HK-2 (cell line): ENCODE results near the gene CSF1R.

Experiments used
- DNase-seq: peaks from one replicate; pipeline ENCODE4 v3.0.0-alpha.2; 2018; ENCODE audit not compliant: unreplicated experiment

CSF1R gene

DNA sequence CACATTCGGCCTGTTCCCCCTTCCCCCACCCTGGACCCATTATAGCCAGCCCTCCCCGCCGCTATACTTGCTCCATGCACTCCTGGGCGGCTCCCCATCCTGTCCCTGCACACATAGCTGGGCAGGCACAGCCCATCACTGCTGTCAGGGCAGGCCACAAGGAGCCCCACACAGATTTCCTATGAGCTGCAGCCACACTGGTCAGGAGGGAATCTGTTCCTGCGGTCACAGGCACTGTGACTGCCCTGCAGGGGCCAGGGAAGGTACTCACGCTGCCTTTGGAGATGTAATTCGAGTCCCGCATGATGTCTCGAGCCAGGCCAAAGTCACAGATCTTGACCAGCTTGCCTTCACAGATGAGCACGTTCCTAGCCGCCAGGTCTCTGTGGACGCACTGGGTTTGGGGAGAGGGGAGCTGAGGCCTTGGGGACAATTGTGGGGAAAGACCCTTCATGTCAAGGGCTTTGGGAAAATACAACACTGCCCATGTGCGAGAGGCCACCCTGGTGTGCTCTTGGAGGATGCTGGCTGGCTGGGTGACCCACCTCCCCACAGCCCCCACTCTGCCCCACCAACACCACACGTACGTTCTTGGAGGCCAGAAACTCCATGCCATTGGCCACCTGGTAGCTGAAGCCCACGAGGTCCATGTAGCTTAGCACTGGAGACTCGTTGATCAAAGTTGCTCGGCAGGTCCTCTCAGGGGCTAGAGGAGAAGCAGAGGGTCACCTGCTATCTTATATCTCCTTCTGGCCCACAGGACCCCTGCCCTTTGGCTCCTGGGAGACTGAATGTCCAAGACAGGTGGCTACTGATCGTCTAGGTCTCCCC, 34.5 kb upstream of the CSF1R start:
- no peak for DNase-seq

GRCh38 chr5:150120062-150120441, 33.7 kb upstream of the CSF1R start:
- DNase-seq = no peak

DNA sequence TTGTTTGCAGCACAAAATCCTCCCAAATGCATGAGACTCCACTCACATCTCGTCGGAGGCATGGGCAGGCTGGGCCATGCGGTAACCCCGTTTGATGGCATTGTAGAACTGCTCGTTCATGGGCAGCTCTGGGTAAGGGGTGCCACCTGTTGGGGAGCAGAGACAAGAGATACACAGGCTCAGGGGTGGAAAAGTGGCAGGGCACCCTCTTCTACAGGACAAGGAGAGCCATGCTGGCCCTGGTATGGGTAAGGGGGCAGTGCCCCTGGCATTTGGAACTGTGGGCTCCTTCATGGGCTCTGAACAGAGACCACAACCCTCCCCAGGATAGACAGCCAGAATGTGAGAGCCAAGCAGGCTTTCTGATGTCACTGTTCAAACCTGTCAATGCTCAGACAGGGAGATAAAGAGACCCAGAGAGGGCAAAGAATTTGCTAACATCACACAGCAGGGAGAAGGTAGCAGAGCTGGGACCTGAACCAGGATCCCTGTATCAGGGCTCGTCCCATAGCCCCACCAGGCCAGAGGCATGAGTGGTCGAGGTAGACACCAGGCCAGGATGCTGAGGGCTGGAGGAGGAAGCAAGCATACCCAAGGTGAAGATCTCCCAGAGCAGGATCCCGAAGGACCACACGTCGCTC, 33.2 kb upstream of the CSF1R start:
- no peak for DNase-seq

- no peak for DNase-seq
Measured at GRCh38 chr5:150118561-150119229, 32.3 kb upstream of the CSF1R start.

- no peak for DNase-seq
Measured at GRCh38 chr5:150117945-150118560, 31.7 kb upstream of the CSF1R start.

DNA sequence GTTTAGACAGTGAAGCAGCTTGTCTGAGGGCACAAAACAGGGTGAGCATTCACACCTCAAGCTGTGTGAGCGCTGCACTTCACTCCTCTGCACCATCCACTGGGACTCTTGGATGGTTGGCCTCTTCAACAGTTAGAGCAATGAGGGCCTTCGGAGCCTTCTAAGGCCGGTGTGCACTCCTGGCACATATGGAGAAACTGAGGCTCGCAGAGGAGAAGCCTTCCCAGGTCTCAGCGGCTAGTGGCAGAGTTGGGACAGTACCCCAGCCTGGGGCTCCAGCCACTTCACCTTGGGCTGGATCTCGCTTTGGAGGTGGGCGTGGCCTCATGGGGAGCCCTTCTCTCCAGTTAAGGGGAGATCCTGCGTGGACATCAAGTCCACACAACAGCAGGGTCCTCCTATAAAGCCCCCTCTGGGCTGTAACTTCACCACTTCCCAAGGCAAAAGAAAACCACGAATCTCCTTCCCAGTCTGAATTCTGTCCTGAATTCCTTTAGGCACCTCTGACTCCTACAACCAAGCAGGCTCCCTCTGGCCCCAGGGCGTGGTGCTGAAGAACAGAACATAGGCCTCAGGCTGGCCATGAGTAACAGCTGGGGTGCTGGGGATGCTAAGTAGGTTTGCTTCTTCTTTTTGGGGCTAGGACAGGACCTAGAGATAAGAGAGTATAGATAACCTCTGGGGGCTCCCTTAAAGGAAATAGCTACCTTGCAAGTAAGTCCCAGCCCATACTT, 30.5 kb upstream of the CSF1R start:
- DNase-seq = no peak

- no peak for DNase-seq
Measured at GRCh38 chr5:150114773-150115408, 28.5 kb upstream of the CSF1R start.

DNA sequence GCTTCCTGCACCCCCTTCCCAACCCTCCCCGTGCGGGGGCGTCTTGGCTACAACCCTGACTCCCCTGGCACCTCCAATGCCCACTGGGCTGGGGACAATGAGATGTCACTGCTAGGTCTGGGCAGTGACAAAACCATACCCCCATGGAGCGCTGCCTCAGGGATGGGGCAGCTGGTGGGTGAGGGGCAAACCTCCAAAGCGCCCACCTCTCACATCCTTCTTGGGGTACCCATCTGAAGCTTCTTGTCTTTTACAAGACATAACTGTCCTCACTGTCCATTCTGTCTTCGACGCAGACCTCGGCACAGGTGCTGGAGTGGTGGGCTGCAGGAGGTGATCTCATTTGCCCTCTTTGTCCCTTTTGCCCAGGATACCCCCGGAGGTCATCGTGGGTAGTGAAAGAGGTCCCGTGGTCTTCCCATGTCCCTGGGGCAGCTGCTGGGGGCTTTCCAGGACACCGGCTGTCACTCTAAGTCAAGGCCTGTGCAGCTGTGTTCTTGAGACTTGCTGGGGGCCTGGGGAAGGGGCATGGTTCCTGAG, 27.8 kb upstream of the CSF1R start:
- DNase-seq = no peak

GRCh38 chr5:150113047-150113744, 26.8 kb upstream of the CSF1R start:
- DNase-seq = peak; percentile 54

DNA sequence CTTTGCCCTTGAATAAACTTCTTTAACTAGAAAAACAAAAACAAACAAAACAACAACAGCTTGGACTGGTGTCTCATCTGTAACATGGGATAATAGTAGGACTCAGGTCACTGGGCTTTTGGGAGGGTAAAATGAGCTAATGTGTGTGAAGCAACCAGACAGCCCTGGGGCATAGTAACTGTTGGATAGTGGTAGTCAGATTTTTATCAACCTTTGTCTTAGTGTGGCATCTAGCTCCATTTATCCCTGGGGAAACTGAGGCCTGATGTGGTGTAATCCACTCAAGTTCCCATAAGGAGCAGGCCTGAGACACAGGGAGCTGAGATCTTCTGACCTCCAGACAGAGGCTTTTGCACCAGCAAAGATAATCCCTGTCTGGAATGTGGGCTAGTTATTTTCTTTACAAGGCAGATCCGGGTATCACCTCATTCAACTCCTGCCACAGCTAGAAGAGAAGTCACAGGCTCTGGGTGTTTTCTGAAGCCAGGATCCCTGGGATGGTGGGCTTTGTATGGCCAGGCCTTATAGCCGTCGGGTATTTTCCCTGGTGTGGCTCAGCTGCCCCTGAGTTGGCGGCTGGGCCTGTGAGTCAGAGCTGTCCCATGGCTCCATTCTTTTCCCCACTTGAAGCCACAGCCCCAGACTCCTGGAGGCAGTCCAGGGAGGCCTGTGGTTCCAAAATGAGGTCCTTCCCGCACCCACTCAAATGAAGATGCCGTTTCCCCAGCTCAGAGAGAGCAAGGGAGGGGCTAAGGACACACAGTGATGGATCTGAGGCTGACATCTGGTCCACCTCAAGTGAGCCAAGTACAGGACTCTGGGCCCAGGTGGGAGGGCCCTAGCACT, 26.1 kb upstream of the CSF1R start:
- DNase-seq = peak; percentile 66

- DNase-seq = no peak
Measured at GRCh38 chr5:150111122-150111521, 24.8 kb upstream of the CSF1R start.

DNA sequence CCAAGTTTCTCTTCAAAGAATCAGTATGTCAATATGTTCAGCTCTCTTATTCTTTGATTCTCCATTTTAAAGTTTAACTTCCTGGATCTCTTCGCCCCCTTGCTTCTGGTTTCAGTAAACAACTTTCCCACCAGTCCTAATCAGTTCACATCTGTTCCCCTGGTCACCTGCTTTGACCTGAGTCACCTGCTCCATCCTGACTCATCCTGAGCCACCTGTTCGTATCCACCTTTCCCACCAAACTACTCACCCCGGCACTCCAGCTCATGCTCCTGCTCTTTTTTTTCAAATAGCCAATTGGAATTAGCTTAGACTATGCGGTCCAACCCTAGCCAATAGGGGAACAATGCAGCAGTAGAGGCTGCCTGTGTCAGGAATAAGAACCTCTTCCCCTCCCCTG, 23.6 kb upstream of the CSF1R start:
- DNase-seq = no peak

- DNase-seq = no peak
Measured at GRCh38 chr5:150108711-150109514, 22.6 kb upstream of the CSF1R start.

GRCh38 chr5:150107909-150108447, 21.6 kb upstream of the CSF1R start:
- DNase-seq = no peak

DNA sequence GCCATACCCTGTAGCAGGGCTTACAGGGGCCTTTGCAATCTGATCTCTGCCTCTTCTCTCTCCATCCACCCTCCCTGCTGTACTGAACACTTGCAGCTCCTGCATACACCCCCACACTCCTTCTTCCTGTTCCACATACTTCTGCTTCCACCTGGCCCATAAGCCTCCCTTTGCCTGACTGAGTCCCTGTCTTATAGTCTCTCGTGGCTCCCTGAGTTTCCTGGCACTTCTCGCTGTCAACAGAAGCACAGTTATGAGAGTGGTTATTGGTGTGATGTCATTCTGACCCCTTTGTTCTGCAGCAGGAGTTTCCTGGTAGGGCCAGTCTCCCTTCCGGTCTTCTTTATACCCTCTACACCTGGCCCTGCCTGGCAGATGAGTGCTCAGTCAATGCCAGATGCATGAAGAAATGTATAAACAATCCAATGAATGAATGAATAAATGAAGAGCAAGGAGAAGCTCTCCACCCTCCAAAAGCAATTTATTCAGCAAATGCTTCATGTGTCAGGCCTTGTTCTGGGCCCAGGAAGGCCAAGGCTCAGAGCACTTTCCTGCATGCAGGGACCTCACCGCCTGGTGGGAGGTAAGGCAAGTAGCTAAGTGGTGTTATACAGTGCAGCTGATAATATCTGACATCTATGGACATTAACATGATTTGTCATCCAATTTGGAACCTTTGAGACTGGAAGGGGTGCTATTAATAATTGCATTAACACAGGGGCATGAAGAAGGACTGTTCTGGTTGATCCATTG, 20.5 kb upstream of the CSF1R start:
- no peak for DNase-seq

- DNase-seq = no peak
Measured at GRCh38 chr5:150105928-150106615, 19.7 kb upstream of the CSF1R start.

DNA sequence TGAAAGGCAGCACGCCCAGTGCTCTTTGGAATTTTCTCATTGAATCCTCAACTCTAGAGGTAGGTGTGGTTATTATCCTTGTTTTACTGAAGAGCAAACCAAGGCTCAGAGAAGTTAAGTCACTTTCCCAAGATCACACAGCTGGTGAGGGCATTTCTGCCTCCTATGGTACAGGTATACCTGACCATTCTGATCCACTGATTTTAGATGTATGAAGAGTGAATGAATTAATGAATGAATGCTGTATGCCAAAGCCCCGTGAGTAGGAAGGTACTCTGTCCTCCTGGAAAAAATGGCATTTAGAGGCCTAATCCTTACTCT, 18.2 kb upstream of the CSF1R start:
- DNase-seq = no peak
